GM12892 (cell line): Measurements from ENCODE around the gene SQSTM1.
"Not testable (repeated sequence)": the region's sequence is repeated elsewhere in the genome, so short reads cannot be mapped to it uniquely, and the experiment has no call there.

ENCODE experiments used
- DNase-seq: peaks from one replicate; pipeline ENCODE4 v3.0.0; 2011; ENCODE audit not compliant: insufficient read length
- FAIRE-seq: peaks from 2 replicates; lab custom pipeline; 2011; peaks lifted over from hg19 to GRCh38; lab: Jason Lieb, UNC
- POLR2A ChIP-seq: IDR thresholded peaks from 2 replicates; pipeline ENCODE4 v1.6.1; 2011; ENCODE audit warnings: low read depth, low read length, control low read depth
- POLR2AphosphoS5 ChIP-seq: IDR thresholded peaks from 2 replicates; pipeline ENCODE4 v1.6.1; 2011; ENCODE audit warnings: low read depth, low read length, control low read depth
- TAF1 ChIP-seq: IDR thresholded peaks from 2 replicates; pipeline ENCODE4 v1.6.1; 2011; ENCODE audit warnings: low read depth, mild to moderate bottlenecking, control low read depth, low read length, borderline replicate concordance

SQSTM1 gene

DNA sequence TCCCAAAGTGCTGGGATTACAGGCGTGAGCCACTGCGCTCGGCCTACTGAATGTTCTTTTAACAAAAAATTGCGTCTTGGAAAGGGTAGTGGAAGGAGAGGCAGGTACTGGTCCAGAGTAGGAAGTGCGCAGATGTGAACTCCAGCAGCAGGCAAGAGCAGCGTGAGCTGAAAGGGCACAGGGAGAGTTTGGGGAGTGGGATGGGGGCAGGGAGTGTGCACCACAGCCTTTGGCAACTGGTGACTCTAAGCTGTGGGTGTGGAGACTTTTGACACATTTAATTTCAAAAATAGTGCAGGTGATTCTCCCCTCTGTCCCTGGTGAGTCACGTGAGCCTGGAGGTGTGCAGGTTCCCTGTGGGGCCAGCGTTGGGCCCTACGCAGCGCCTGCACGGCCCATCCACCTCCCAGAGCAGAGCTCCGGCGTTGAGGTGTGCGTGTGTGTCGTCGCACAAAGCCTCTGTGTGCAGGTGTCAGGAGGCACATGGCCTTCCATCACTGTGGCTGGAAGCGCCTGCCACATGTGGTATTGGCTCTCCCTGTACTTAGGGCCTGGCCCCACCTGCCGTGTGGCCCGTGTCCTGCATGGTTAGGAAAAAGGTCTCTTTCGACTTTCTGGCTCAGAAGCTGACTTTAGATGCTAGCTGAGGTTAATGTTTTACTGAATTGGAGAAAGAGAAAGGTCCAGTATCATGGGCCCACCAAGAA lies 11.5 kb downstream of the SQSTM1 start:
- peak; percentile 19; the same call in 1 of the 2 replicates for TF ChIP-seq POLR2A
- no peak for TF ChIP-seq TAF1
- TF ChIP-seq POLR2AphosphoS5 = no peak; the same call in 1 of the 2 replicates
- FAIRE-seq (no peak), DNase-seq (no peak)

DNA sequence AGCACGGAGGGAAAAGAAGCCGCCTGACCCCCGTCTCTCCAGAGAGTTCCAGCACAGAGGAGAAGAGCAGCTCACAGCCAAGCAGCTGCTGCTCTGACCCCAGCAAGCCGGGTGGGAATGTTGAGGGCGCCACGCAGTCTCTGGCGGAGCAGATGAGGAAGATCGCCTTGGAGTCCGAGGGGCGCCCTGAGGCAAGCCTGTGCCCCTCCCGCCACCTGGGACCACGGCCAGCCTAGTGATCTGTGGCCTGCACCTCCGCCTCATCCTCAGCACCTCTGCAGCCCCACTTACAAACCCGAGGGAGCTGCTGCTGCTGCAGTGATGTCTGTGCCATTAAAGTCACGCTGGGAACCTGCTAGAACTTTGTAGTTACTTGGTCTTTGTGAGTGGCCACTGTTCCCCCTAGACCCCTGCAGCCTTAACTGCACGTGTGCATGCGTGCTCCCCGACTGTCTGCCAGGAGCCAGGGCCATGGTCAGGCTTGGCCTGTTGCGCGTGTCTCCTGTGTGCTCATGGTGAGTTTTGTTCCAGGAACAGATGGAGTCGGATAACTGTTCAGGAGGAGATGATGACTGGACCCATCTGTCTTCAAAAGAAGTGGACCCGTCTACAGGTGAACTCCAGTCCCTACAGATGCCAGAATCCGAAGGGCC lies 12.5 kb downstream of the SQSTM1 start:
- DNase-seq (no peak), FAIRE-seq (no peak)
- TF ChIP-seq POLR2A = no peak
- no peak for TF ChIP-seq POLR2AphosphoS5
- TF ChIP-seq TAF1 = no peak

DNA sequence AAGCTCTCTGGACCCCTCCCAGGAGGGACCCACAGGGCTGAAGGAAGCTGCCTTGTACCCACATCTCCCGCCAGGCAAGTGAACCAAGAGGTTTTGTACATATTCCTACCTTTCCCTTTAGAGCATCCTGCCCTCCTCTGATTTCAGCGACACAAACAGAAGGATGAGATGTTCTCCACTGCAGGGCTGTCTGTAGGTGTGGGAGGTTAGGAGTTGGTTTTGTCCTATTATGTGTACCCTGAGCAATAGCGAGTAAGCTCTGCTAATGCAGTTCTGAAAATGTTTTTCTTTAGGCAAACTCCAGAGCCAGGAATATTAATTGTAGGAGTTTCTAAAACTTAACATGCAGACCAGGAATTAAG lies 13.0 kb downstream of the SQSTM1 start:
- FAIRE-seq (no peak), DNase-seq (no peak)
- TF ChIP-seq POLR2AphosphoS5 (no peak), TAF1 (no peak), POLR2A (no peak)

DNA sequence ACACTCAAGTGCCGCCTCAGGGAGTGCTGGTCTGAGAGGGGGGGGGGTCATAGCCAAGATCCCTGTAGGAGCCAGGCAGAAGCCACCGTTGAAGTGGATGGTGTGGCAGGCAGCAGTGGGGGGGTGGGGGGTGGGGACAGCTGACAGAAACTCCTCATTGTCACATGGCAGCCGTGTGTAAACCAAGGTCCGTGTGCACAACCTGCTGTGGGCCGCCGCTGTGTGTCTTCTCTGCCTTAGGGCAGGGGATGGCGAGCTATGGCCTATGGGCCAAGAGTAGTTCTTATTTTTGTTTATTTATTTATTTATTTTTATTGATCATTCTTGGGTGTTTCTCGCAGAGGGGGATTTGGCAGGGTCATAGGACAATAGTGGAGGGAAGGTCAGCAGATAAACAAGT lies 13.4 kb downstream of the SQSTM1 start:
- DNase-seq = no peak
- FAIRE-seq = no peak
- no peak for TF ChIP-seq POLR2AphosphoS5
- no peak for TF ChIP-seq TAF1
- TF ChIP-seq POLR2A = no peak

DNA sequence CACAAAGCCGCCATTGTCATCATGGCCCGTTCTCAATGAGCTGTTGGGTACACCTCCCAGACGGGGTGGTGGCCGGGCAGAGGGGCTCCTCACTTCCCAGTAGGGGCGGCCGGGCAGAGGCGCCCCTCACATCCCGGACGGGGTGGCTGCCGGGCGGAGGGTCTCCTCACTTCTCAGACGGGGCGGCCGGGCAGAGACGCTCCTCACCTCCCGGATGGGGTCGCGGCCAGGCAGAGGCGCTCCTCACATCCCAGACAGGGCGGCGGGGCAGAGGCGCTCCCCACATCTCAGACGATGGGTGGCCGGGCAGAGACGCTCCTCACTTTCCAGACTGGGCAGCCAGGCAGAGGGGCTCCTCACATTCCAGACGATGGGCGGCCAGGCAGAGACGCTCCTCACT lies 14.2 kb downstream of the SQSTM1 start:
- FAIRE-seq = not testable (repeated sequence)

DNA sequence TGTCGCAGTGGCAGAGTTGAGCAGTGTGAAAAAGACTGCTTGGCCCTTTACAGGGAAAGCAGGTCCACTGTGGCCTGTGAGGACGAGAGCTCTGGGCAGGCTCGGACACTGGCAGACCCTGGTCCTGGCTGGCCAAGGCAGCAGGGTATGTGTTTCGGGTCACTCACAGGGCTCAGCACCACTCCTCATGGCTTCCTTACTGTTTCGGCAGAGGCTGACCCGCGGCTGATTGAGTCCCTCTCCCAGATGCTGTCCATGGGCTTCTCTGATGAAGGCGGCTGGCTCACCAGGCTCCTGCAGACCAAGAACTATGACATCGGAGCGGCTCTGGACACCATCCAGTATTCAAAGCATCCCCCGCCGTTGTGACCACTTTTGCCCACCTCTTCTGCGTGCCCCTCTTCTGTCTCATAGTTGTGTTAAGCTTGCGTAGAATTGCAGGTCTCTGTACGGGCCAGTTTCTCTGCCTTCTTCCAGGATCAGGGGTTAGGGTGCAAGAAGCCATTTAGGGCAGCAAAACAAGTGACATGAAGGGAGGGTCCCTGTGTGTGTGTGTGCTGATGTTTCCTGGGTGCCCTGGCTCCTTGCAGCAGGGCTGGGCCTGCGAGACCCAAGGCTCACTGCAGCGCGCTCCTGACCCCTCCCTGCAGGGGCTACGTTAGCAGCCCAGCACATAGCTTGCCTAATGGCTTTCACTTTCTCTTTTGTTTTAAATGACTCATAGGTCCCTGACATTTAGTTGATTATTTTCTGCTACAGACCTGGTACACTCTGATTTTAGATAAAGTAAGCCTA lies 15.7 kb downstream of the SQSTM1 start:
- FAIRE-seq = no peak
- DNase-seq = no peak
- no peak for TF ChIP-seq TAF1
- peak; percentile 39 for TF ChIP-seq POLR2A
- peak; percentile 50; the same call in 1 of the 2 replicates for TF ChIP-seq POLR2AphosphoS5

More for the DNA sequence above, 14.2 kb downstream of the SQSTM1 start:
- DNase-seq = not testable (repeated sequence)

- peak; percentile 50; the same call in 1 of the 2 replicates for TF ChIP-seq POLR2AphosphoS5
- no peak for TF ChIP-seq TAF1
- TF ChIP-seq POLR2A = peak; percentile 52
- no peak for DNase-seq
- FAIRE-seq = no peak
Measured at GRCh38 chr5:179837076-179838011, 16.6 kb downstream of the SQSTM1 start.

- no peak for FAIRE-seq
- DNase-seq = no peak
- no peak for TF ChIP-seq TAF1
- TF ChIP-seq POLR2AphosphoS5 = peak; percentile 28; the same call in 1 of the 2 replicates
- TF ChIP-seq POLR2A = 0 out of 2 replicates have a peak, but pooled peaks have one; percentile 27
Measured at GRCh38 chr5:179839328-179840256, 18.9 kb downstream of the SQSTM1 start.

DNA sequence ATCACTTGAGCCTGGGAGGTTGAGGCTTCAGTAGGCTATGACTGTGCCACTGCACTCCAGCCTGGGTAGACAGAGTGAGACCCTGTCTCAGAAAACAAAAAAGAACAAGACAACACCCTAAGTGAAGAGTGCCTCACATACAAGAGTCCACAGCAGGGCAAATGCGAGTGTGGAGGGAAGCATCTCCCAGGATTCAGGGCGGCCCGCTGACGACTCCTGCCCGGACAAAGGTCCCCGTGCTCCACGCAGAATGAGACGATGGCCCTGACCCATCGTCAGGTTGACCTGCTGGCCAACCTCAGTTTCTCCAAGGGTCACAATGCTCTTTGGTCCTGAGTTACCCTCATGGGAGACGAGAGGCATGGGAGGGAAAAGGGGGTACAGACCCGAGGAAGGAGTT lies 19.6 kb downstream of the SQSTM1 start:
- TF ChIP-seq POLR2AphosphoS5 = no peak
- TF ChIP-seq POLR2A = no peak
- TF ChIP-seq TAF1 = no peak
- FAIRE-seq (no peak), DNase-seq (no peak)

- DNase-seq (no peak), FAIRE-seq (no peak)
- no peak for TF ChIP-seq POLR2A
- no peak for TF ChIP-seq TAF1
- TF ChIP-seq POLR2AphosphoS5 = no peak
Measured at GRCh38 chr5:179840766-179841165, 20.1 kb downstream of the SQSTM1 start.
